ENCODE results near the gene C3orf38.
"Not testable (repeated sequence)": the region's sequence is repeated elsewhere in the genome, so short reads cannot be mapped to it uniquely, and the experiment has no call there.

C3orf38 gene

GRCh38 chr3:88149509-88150362, at the start of gene C3orf38:
Gene C3orf38 (plus strand): TSS chr3:88149959. CDS start chr3:88150053, 94 bp downstream.
- peak; percentile 77 for DNase-seq

- no peak for DNase-seq
Measured at GRCh38 chr3:88101142-88101541, 48.6 kb upstream of the C3orf38 start.

- DNase-seq, result no peak
Measured at GRCh38 chr3:88105325-88105724, 44.4 kb upstream of the C3orf38 start.

GRCh38 chr3:88112289-88112688, 37.5 kb upstream of the C3orf38 start:
- no peak for DNase-seq

GRCh38 chr3:88113311-88114162, 36.2 kb upstream of the C3orf38 start:
- peak; percentile 9 for DNase-seq

- no peak for DNase-seq
Measured at GRCh38 chr3:88114878-88115549, 34.7 kb upstream of the C3orf38 start.

- DNase-seq, result no peak
Measured at GRCh38 chr3:88117683-88118082, 32.1 kb upstream of the C3orf38 start.

GRCh38 chr3:88118603-88119002, 31.2 kb upstream of the C3orf38 start:
- not testable (repeated sequence) for DNase-seq

- DNase-seq, result no peak
Measured at GRCh38 chr3:88123526-88123925, 26.2 kb upstream of the C3orf38 start.

- DNase-seq, result no peak
Measured at GRCh38 chr3:88131695-88132094, 18.1 kb upstream of the C3orf38 start.

GRCh38 chr3:88132894-88133293, 16.9 kb upstream of the C3orf38 start:
- DNase-seq, result no peak

GRCh38 chr3:88133711-88134263, 16.0 kb upstream of the C3orf38 start:
- no peak for DNase-seq

GRCh38 chr3:88137836-88138235, 11.9 kb upstream of the C3orf38 start:
- DNase-seq, result no peak

- no peak for DNase-seq
Measured at GRCh38 chr3:88141458-88142083, 8.2 kb upstream of the C3orf38 start.

- DNase-seq, result no peak
Measured at GRCh38 chr3:88142094-88142624, 7.6 kb upstream of the C3orf38 start.

- no peak for DNase-seq
Measured at GRCh38 chr3:88147261-88147660, 2.5 kb upstream of the C3orf38 start.

GRCh38 chr3:88148651-88149050, 1.1 kb upstream of the C3orf38 start:
- no peak for DNase-seq

- DNase-seq, result peak; percentile 50
Measured at GRCh38 chr3:88149101-88149508, 654 bp upstream of the C3orf38 start.

- DNase-seq, result peak; percentile 30
Measured at GRCh38 chr3:88150371-88150770, 612 bp downstream of the C3orf38 start.

GRCh38 chr3:88150806-88151205, 1.0 kb downstream of the C3orf38 start:
- DNase-seq, result no peak

- no peak for DNase-seq
Measured at GRCh38 chr3:88151358-88151757, 1.6 kb downstream of the C3orf38 start.

GRCh38 chr3:88152841-88153240, 3.1 kb downstream of the C3orf38 start:
- no peak for DNase-seq

Measured in stimulated activated naive CD4-positive, alpha-beta T cell treated with Interleukin-2 at 50 U/mL for 16 hours (primary cell).